ENCODE data around the gene VWC2L.

- TF ChIP-seq CTCF (IDR thresholded peaks at IDR 0.05) (no peak), EZH2 (IDR thresholded peaks at IDR 0.05; ENCODE audit: borderline replicate concordance, insufficient read depth, low read depth, low read length, poor library complexity, severe bottlenecking) (no peak)
Measured at GRCh38 chr2:214436470-214436869, 25.6 kb downstream of the VWC2L start.

Measured in B cell (primary cell).